Nephron (organoid): ENCODE data around the gene TM9SF4.
"Not testable (repeated sequence)": the region's sequence is repeated elsewhere in the genome, so short reads cannot be mapped to it uniquely, and the experiment has no call there.

Source experiments
- H3K27ac Mint-ChIP-seq, 3 experiments: 2 replicates each; pipeline ENCODE4 v1.8.0; 2020; ENCODE audit warnings: mixed read lengths in 3 of 3, mild to moderate bottlenecking in 2 of 3, moderate library complexity in 1 of 3
- H3K27me3 Mint-ChIP-seq: 2 replicates; pipeline ENCODE4 v1.8.0; 2021; ENCODE audit warnings: low read depth, mild to moderate bottlenecking, moderate library complexity, mixed read lengths
- H3K36me3 Mint-ChIP-seq: 2 replicates; pipeline ENCODE4 v1.8.0; 2020; ENCODE audit warnings: low read depth, mixed read lengths
- H3K4me1 Mint-ChIP-seq: 2 replicates; pipeline ENCODE4 v1.8.0; 2020; ENCODE audit warnings: mixed read lengths
- H3K4me3 Mint-ChIP-seq, 3 experiments: 2 replicates each; pipeline ENCODE4 v1.8.0; 2020; ENCODE audit warnings: mild to moderate bottlenecking in 3 of 3, mixed read lengths in 3 of 3, moderate library complexity in 2 of 3
- H3K9me3 Mint-ChIP-seq: 2 replicates; pipeline ENCODE4 v1.8.0; 2020; ENCODE audit warnings: mixed read lengths
- TF ChIP-seq, protein P1 (sequence below), 3 experiments: fragments of 200-600 bp; sonication (generic); IDR thresholded peaks; one replicate each; pipeline ENCODE4 v1.5.0; 2021; ENCODE audit warnings: antibody characterized with exemption in 3 of 3; ENCODE audit not compliant: unreplicated experiment in 3 of 3

Gene TM9SF4

DNA sequence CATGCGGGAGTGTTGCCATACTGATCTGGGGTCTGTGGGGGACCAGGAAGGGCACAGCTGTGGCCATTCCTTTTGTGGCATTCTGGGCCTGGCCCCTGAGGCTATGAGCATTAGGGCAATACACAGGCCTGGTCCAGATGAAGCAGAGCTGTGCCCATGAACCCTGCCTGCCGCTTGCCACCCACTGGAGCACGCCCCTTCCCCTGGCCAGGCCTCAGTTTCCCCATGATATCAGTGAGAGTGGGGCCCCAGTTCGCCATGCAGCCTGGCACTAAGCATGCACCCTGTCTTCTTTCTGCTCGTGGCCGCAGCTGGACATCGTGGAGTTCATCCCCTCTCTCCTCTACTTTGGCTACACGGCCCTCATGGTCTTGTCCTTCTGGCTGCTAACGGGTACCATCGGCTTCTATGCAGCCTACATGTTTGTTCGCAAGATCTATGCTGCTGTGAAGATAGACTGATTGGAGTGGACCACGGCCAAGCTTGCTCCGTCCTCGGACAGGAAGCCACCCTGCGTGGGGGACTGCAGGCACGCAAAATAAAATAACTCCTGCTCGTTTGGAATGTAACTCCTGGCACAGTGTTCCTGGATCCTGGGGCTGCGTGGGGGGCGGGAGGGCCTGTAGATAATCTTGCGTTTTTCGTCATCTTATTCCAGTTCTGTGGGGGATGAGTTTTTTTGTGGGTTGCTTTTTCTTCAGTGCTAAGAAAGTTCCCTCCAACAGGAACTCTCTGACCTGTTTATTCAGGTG lies 55.6 kb downstream of the TM9SF4 start:
- no peak overlapping the region for H3K4me3 Mint-ChIP-seq
- TF ChIP-seq, protein P1, sequence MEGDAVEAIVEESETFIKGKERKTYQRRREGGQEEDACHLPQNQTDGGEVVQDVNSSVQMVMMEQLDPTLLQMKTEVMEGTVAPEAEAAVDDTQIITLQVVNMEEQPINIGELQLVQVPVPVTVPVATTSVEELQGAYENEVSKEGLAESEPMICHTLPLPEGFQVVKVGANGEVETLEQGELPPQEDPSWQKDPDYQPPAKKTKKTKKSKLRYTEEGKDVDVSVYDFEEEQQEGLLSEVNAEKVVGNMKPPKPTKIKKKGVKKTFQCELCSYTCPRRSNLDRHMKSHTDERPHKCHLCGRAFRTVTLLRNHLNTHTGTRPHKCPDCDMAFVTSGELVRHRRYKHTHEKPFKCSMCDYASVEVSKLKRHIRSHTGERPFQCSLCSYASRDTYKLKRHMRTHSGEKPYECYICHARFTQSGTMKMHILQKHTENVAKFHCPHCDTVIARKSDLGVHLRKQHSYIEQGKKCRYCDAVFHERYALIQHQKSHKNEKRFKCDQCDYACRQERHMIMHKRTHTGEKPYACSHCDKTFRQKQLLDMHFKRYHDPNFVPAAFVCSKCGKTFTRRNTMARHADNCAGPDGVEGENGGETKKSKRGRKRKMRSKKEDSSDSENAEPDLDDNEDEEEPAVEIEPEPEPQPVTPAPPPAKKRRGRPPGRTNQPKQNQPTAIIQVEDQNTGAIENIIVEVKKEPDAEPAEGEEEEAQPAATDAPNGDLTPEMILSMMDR (IDR thresholded peaks at IDR 0.05; ENCODE audit: unreplicated experiment in 3 of 3): no peak
- peaks cover 29% of the 10 kb centered on the region for H3K4me1 Mint-ChIP-seq
- no peaks in the 10 kb centered on the region for H3K9me3 Mint-ChIP-seq
- peaks cover 60% of the 10 kb centered on the region for H3K36me3 Mint-ChIP-seq
- H3K27me3 Mint-ChIP-seq: no peaks in the 10 kb centered on the region
- peak overlapping the region; percentile 16 to 90 (median 89) for H3K27ac Mint-ChIP-seq

DNA sequence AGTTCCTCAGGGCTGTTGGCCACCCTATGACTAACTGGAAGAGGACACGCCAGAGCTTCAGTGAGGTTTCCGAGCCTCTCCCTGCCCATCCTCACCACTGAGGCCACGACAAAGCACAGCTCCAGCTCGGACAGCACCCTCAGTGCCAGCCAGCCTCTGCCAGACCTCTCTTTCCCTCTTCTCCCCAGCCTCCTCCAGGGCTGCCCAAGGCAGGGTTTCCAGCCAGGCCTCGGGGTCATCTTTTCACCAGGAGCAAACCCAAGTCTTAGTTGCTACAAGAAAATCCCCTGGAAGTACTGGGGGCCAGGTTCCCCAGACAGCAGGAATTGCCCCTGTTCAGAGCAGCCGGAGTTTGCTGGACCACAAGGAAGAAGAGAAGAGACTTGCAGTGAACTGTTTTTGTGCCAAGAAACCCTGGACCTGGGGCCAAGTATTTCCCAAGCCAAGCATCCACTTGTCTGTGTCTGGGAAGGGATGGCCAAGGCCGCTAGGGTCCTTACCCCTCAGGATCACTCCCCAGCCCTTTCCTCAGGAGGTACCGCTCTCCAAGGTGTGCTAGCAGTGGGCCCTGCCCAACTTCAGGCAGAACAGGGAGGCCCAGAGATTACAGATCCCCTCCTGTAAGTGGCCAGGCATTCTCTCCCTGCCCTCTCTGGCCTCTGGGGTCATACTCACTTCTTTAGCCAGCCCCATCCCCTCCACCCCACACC lies 56.5 kb downstream of the TM9SF4 start:
- TF ChIP-seq, protein P1 (IDR thresholded peaks at IDR 0.05; ENCODE audit: unreplicated experiment in 3 of 3): no peak
- no peaks in the 10 kb centered on the region for H3K9me3 Mint-ChIP-seq
- no peak overlapping the region for H3K4me3 Mint-ChIP-seq
- H3K27me3 Mint-ChIP-seq: no peaks in the 10 kb centered on the region
- H3K36me3 Mint-ChIP-seq: peaks cover 54% of the 10 kb centered on the region
- peaks cover 32% of the 10 kb centered on the region for H3K4me1 Mint-ChIP-seq
- H3K27ac Mint-ChIP-seq: peak overlapping the region in 2 of 3 experiments; percentile 89 to 90

DNA sequence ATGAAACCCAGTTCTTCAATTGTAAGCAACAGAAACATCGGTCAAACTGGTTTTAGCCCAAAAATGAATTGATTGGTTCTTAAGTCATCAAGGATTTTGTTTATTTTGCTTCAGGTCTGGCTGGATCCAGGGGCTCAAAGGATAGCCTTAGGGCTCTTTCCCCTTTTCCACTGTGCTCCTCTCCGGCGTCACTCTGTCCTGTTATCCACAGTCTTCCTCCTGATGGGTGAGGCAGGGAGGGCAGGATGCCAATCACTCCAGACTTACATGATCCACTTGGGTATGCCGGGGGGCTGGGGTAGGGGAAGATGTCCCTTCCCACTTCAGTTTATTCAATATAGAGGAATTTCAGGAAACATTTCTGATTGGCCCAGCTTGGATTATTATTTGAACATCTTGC lies 58.0 kb downstream of the TM9SF4 start:
- H3K4me3 Mint-ChIP-seq: no peak overlapping the region

DNA sequence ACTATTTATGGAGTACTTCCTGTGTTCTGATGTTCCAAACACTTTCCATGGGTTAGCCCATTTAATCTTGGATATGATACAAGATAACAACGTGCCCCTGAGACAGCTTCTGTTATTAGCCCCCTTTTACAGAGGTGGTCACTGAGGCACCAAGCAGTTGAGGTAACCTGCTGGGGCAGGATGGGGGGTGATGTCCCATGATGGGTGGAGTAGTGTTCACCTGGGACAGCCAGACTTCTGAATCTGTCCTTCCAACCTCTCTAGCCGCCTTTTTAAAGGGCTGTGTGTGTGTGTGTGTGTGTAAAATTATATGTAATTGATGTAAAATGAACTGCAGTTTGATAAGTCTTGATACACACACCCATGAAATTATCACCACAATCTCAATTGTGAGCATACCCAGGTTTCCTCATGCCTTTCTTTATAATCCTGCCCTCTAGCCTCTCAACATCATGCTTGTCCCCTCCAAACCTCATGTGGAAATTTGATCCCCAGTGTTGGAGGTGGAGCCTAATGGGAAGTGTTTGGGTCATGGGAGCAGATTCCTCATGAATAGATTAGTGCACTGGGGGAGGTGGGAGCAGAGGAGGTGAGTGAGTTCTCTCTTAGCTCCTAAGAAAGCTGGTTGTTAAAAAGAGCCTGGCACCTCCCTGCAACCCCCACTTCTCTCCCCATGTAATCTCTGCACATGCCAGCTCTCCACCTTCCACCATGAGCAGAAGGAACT lies 58.8 kb downstream of the TM9SF4 start:
- peaks cover 22% of the 10 kb centered on the region for H3K4me1 Mint-ChIP-seq
- H3K9me3 Mint-ChIP-seq: no peaks in the 10 kb centered on the region
- TF ChIP-seq, protein P1 (IDR thresholded peaks at IDR 0.05; ENCODE audit: unreplicated experiment in 3 of 3): no peak
- no peaks in the 10 kb centered on the region for H3K27me3 Mint-ChIP-seq
- H3K4me3 Mint-ChIP-seq: no peak overlapping the region
- H3K36me3 Mint-ChIP-seq: peaks cover 33% of the 10 kb centered on the region
- H3K27ac Mint-ChIP-seq: peak overlapping the region; percentile 31 to 51 (median 37)

More for the DNA sequence above, 58.0 kb downstream of the TM9SF4 start:
- Mint-ChIP-seq H3K36me3 (peaks cover 39% of the 10 kb centered on the region), H3K27me3 (no peaks in the 10 kb centered on the region), H3K4me1 (peaks cover 24% of the 10 kb centered on the region), H3K27ac (no peak overlapping the region), H3K9me3 (no peaks in the 10 kb centered on the region)
- TF ChIP-seq, protein P1 (IDR thresholded peaks at IDR 0.05; ENCODE audit: unreplicated experiment in 3 of 3): no peak

DNA sequence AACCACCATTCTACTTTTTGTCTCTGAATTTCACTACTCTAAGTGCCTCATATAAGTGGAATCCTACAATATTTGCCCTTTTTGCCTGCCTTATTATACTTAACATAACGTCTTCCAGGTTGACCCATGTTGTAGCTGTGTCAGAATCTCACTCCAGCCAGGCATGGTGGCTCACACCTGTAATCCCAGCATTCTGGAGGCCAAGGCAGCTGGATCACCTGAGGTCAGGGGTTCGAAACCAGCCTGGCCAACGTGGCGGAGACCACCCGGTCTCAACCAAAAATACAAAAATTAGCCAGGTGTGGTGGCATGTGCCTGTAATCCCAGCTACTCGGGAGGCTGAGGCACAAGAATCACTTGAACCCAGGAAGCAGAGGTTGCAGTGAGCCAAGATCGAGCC lies 68.2 kb downstream of the TM9SF4 start:
- H3K4me3 Mint-ChIP-seq, H3K4me1 Mint-ChIP-seq, H3K9me3 Mint-ChIP-seq, H3K27me3 Mint-ChIP-seq: not testable (repeated sequence)
- Mint-ChIP-seq H3K36me3 (peaks cover 21% of the 10 kb centered on the region), H3K27ac (peak overlapping the region in 1 of 3 experiments; percentile 51)

DNA sequence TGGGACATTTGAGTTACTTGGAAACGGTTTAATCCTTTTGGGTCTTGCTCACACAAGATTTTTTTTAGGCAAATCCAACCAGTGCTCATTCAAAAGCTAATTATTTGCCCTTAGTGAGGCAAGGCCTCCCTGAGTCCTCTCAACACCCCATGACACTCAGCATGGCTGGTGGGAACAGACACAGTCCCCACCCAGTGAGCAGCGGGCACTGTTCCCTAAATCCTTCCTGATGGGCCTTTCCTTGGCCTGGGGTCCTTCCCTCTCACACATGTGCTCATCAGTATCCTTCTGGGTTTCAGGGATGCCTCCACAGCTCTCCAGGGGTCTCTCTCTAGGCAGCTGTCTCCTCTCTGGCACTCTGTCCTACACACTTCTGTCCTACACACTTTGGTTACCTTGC lies 70.0 kb downstream of the TM9SF4 start:
- Mint-ChIP-seq H3K36me3 (peaks cover 20% of the 10 kb centered on the region), H3K4me1 (no peaks in the 10 kb centered on the region), H3K9me3 (peaks cover 6% of the 10 kb centered on the region), H3K4me3 (no peak overlapping the region), H3K27ac (no peak overlapping the region), H3K27me3 (no peaks in the 10 kb centered on the region)
- TF ChIP-seq, protein P1 (IDR thresholded peaks at IDR 0.05; ENCODE audit: unreplicated experiment in 3 of 3): no peak
